NCI-H2029 (cell line): Measurements from ENCODE around the gene CRYBG1.
"Not testable (repeated sequence)": the region's sequence is repeated elsewhere in the genome, so short reads cannot be mapped to it uniquely, and the experiment has no call there.

Source experiments
- DNase-seq: peaks from one replicate; lab custom pipeline; 2025; lab: John Stamatoyannopoulos, UW

CRYBG1 gene

DNA sequence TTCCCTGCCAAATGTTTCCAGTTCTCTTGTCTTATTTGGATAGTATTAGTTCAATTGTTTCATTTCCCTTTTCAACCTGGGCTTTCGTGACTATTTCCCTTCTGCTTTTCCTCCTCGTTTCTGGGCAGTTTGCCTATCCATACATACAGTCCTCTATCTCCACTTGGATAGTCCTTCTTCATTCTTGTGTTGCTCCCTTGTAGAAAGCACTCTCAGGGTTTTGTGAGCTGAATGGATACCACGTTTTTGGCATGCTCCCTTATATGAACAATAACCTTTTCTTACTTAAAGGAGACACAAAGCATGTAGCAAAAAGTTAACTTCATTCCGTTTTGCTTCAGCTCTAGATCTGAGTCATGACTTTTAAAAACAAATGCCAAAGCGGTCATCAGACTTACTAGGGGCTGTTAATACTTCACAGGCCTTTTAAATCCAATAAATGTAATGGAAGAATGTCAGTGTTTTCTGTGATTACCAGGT, 16.6 kb downstream of the CRYBG1 start:
- DNase-seq = peak; percentile 58

DNA sequence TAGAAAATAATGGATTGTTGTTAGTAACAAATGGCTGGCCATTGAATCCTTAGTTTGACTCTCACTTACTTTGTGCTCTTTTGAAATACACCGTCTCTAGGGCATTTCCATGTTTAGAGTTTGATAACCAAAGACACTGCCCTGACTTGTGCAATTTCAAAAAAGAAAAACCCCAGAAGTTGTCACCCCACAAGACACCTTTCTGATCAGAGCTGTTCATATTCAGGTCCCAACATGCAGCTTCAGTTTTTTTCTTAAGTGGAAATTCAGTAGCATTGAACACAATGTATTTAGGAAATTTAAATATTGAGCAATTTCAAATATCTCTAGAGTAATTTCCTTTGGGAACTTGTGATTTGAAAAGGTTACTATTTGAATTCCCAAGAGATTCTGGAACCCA, 19.4 kb downstream of the CRYBG1 start:
- DNase-seq = no peak

GRCh38 chr6:106380407-106380806, 19.9 kb downstream of the CRYBG1 start:
- no peak for DNase-seq

DNA sequence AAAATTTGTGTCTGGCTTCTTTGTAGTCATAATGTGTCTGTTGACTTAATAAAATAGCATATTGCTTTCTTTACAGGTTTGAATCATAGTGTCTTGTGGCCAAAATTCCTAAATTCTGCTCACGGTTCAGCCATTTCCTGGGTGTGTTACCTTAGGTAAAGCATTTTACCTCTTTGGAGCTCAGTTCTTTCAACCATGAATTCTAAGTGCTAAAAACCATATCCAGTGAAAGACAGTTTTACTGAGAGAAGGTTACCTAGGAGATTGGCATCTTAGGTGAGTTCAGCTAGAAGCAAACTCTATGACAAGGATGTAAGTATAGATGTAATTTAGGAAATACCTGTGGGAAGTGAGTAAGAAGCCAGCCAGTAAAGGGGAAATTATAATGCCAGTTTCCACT, 20.7 kb downstream of the CRYBG1 start:
- no peak for DNase-seq

- DNase-seq = peak; percentile 20
These were observed 21.4 kb downstream of the CRYBG1 start for GRCh38 chr6:106381881-106382280.

- DNase-seq = no peak
These were observed 23.1 kb downstream of the CRYBG1 start for GRCh38 chr6:106383573-106383972.

DNA sequence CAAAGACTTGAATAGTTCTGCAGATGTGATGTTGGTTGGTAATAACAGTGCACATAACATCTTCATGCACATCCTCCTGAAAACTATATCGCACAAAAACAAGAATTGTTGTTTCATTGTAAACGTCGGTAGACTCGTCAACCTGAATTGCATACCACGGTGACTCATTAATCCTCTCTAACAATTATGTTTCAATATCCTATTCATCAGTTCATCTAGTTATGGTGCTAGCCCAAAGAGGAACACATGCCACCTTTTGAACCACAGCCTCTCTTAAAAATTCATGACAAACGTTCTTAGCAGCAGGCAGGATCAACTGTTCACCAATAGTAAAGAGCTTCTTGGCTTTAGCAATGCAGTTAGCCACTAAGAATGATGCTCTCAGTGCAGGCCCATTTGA, 25.0 kb downstream of the CRYBG1 start:
- no peak for DNase-seq

DNA sequence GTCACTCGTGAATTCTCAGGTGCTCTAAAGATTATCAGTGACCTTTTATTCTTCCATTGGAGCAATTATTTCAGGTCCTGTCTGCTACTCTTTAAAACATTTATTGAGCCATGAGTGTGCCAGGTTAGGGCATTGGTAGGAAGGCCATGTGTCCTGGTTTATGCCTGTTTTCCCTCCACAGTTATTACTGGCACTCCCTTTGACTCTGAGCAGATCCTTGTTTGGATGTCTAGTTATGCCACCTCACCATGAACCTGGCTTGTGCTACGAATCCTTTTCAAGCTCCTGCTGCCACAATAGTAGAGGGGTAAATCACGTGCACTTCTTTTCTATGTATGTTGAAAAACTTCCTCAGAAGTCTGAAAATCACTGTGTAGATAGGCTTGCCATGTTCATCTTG, 27.4 kb downstream of the CRYBG1 start:
- DNase-seq = no peak

DNA sequence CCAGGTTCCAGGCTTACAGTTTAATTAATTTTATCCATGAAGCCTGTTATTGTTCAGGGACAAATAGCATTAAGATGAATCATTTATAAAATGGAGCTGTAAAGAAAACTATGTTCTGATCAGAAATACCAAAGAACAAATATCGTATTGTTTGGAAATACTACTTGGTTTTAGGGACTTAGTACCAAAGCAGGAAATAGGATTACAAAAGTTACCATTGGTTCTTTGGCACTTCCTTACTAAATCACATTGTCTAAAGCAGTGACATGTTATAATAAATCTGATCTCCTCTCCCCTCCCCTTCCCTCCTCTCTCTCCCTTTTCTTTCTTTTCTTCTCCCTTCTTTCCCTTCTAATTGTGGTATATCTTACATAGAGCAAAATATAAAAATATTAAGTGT, 29.6 kb downstream of the CRYBG1 start:
- no peak for DNase-seq

DNA sequence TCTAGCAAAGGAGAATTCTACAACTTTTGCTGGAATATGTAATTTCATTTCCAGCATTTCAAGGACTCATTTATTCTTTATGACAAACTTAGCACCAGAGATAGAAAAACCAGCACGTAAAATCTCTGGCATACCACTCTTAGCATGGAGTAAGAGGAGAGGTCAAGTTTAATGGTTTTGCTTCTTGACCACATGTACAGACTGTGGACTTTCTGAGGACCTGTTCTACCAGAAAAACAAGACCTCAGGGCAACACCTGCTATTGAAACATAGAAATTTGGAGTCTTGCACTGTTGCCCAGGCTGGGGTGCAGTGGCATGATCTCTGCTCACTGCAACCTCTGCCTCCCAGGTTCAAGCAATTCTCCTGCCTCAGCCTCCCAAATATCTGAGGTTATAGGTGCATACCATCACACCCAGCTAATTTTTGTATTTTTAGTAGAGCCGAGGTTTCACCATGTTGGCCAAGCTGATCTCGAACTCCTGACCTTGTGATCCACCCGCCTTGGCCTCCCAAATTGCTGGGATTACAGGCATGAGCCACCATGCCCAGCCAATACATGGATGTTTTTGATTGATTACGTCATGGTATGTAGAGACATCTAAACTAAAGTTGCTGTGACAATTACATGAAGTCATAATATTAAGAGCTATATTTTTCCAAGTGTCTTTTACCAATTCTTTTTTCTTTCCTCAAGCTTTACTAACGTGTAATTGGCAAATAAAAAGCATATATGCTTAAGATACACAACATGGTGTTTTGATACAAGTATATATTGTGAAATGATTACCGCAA, 36.1 kb downstream of the CRYBG1 start:
- DNase-seq = no peak

GRCh38 chr6:106397431-106397830, 36.9 kb downstream of the CRYBG1 start:
- DNase-seq = no peak

DNA sequence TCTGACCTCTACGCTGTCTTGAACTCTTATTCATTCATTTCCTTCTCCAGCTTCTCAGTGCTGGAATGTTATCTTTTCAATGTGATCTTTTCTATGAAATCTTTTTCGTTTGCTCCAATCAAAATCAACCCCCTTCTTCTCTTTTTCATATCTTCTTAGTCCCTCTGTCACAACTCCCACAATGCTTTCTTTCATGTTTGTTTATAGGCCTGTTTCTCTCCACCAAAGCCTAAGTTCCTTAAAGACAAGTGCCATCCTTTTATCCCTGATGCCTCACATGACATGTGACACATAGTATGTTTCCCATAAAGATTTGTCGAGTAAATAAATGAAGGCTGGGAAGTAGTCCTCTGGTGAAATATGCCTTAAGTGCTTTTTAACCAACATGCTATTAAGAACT, 38.1 kb downstream of the CRYBG1 start:
- no peak for DNase-seq

- DNase-seq = not testable (repeated sequence)
These were observed 44.5 kb downstream of the CRYBG1 start for GRCh38 chr6:106405044-106405443.

DNA sequence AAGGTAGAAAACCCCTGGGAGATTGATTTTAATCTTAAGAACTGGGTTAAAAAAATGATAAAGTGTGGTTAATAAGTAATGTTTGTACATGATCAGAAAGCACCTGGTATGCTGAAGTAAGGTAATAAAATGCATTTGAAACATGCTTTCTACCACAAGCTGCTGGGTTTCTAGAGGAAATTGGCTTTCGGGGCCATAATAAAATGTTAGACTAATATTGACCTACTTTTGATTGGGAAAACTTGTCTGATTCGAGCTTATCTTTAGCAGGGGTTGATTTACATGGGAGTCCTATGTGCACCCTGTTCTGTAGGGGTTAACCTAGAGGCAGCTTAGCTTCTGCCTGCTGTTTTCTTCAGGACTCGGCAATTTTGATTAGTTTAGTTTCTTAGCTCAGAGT, 50.5 kb downstream of the CRYBG1 start:
- no peak for DNase-seq

DNA sequence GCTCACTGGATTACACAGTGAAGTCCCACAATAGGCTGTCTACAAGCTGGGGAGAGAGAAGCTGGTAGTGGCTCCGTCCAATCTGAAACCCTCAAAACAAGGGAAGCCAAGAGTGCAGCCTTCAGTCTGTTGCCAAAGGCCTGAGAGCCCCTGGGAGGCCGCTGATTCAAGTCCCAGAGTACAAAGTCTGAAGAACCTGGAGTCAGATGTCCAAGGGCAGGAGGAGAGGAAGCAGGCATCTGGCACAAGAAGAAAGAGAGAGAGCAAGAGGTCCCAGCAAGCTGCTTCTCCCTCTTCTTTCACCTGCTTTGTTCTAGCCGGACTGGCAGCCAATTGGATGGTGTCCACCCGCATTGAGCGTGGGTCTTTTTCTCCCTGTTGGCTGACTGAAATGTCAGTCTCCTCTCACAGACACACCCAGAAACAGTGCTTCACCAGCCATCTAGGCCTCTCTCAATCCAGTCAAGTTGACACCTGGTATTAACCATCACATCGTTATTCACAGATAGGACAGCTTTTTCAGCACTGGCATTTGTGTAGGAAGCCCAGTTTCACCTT, 51.2 kb downstream of the CRYBG1 start:
- peak; percentile 3 for DNase-seq

DNA sequence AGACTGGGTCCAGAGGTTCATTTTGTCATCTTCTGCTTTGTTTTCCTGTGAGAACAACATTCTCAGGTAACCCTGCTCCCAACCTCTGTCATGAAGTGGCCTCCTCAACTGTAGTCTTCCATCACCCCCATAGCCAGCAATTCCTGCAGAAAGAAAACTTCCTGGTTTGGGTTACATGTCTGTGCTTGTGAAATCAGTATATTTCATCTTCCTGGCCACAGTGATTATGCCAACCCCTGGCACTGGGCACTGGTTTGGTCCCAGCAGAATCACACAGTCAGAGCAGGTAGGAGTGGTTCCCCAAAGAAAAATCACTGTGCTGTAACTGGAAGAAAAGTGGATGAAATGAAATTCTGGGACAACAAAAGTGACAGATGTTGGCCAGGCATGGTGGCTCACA, 52.5 kb downstream of the CRYBG1 start:
- DNase-seq = no peak

DNA sequence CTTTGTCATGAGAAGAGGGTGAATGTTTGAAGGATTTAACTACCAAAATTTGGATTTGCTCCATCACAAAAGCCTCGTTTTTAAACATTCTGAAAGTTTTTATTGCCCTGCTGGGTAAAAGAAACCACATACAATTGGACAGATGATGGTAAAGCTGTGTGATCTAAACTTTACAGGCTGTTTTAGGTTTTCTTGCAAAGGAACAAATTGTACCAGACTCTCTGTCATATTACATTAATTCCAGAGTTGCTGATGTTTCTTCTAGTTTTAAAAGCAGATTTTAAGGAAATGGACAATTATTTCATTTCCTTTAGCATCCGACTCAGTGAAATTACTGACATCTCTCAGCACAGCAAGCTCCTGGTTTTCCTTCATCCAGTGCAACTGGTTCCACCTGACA, 53.2 kb downstream of the CRYBG1 start:
- DNase-seq = no peak

DNA sequence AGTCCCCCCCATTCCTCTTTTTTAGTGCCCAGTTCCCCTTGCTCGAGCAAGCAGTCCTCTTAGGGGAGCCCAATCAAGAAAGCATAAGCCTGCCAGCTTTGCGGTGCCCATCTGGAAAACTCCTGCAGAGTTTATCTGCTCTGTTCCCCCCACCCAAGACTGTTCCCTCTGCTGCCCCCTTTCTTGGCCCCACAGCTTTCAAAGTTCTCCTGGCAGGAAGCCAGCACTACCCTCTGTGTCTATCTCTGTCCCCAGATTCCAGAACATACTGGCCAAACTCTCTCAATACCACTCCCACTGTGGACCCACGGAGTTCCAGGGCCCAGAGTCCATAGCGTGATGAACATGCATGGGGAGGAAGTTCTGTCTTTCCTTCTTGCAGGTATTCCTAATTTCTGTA, 55.4 kb downstream of the CRYBG1 start:
- DNase-seq = no peak

- DNase-seq = peak; percentile 15
These were observed 57.1 kb downstream of the CRYBG1 start for GRCh38 chr6:106417572-106418147.

GRCh38 chr6:106419900-106420613, 59.5 kb downstream of the CRYBG1 start:
- no peak for DNase-seq

GRCh38 chr6:106421496-106421895, 61.0 kb downstream of the CRYBG1 start:
- DNase-seq = no peak

DNA sequence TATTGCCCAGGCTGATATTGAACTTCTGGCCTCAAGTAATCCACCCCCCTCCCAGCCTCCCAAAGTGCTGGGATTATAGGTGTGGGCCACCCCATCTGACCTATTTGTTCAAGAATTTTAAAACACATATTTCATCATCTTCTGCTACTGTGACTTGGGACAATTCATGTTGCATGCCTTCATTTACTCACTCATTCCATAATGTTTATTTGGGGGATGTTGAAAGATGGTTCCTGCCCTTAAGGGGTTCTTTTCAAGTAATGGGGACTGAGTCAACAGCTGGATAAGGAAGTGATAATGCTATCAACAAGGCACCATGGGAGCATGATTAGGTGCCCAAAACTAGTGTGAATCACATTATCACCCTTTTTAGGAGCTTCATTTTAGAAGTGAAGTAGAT, 62.0 kb downstream of the CRYBG1 start:
- DNase-seq = no peak

- DNase-seq = no peak
These were observed 64.9 kb downstream of the CRYBG1 start for GRCh38 chr6:106425382-106425781.
